ENCODE measurements around the gene SLC35B2.

Gene SLC35B2

GRCh38 chr6:44251576-44252524, 5.5 kb downstream of the SLC35B2 start:
- DNase-seq: no peak

GRCh38 chr6:44250718-44251123, 6.6 kb downstream of the SLC35B2 start:
- DNase-seq: no peak

DNA sequence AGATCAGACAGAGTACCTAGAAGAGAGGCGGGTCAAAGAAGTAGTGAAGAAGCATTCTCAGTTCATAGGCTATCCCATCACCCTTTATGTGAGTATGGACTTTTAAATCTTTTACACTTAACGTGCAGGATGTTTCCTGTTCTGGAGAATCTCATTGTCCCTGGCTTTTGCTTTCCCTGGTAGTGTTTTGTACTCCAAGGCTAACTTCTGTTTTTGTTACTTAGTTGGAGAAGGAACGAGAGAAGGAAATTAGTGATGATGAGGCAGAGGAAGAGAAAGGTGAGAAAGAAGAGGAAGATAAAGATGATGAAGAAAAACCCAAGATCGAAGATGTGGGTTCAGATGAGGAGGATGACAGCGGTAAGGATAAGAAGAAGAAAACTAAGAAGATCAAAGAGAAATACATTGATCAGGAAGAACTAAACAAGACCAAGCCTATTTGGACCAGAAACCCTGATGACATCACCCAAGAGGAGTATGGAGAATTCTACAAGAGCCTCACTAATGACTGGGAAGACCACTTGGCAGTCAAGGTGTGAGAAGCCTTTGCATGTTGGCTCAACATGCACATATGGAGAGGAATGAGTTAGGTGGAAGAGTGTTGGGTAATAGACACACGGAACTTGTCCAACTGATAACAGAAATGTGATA, 7.1 kb downstream of the SLC35B2 start:
- no peak for DNase-seq

- no peak for DNase-seq
These were observed 8.1 kb downstream of the SLC35B2 start for GRCh38 chr6:44249082-44249748.

GRCh38 chr6:44248579-44248978, 8.7 kb downstream of the SLC35B2 start:
- no peak for DNase-seq

- DNase-seq: peak; percentile 94
These were observed 9.7 kb downstream of the SLC35B2 start for GRCh38 chr6:44247338-44248302.

DNA sequence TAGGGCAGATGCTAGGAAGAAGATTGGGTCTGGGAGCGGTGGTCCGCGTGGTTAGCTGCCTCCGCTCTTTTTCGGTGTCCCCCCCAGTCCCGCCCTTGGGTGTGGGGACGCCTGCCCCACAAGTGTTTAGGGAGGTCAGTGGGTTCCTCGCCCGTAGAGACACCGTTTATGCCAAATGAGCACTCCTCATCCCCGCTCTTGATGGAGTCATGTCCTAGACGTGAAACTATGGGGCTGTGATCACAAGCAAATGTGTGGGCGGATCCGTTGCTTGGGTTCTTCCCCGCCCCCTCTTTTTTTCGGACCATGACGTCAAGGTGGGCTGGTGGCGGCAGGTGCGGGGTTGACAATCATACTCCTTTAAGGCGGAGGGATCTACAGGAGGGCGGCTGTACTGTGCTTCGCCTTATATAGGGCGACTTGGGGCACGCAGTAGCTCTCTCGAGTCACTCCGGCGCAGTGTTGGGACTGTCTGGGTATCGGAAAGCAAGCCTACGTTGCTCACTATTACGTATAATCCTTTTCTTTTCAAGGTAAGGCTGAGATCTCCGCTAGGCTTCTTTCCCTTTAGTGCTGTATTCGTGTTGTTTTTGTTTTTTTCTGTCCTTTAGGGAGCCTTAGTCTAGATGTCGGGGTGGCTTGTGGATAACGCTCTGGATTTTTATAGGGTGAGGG, 10.5 kb downstream of the SLC35B2 start, which contains the start of gene HSP90AB1:
TSS of gene HSP90AB1 (plus strand) at position 439 of the 675 bp plus-strand sequence. CDS start 1,529 bp downstream, outside the sequence.
- peak; percentile 95 for DNase-seq

DNA sequence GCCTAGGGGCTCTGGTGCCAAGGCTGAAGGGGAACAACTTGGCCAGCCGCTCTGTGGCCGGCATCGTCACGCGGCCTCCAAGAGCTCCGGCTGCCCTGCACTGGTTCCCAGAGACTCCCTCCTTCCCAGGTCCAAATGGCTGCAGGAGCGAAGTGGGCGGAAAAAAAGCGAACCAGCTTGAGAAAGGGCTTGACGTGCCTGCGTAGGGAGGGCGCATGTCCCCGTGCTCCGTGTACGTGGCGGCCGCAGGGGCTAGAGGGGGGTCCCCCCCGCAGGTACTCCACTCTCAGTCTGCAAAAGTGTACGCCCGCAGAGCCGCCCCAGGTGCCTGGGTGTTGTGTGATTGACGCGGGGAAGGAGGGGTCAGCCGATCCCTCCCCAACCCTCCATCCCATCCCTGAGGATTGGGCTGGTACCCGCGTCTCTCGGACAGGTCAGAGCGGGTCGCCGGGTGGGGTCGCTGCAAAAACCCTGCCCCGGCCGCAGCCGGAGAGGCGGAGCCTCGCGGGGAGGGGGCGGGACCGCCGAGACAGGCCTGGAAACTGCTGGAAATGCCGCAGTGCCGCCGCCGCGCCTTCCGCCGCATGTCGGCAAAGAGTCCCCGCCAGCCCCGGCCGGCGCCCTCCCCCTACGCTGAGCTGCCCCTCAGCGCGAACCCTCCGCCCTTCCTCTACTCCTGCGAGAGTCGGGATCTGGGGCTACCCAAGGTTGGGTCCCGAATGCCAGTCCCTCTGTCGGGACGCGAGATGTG, 11.2 kb downstream of the SLC35B2 start:
- DNase-seq: peak; percentile 84

DNA sequence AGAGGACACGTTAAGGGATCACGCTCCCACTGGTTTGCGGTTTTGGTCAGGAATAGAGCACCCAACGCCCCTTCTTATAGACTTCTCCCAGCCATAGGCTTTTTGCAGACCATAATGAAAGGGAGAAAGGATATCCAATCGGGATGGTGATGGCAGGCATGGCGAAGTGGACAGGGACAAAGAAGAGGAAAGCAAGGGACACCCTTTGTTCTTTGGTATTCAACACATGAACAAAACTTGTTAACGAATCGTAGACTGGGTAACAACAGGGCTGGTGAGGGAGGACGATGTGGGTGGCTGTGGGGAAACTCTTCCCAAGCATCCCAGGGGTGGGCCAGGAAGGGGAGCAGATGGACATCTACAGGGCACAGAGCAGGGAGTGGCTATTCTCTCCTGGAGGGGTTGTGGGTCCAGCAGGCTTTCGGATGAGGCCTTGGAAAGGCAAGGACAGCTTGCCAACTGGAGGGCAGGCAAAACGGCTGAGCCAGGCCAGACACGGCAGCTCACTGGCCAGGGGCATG, 11.9 kb downstream of the SLC35B2 start:
- DNase-seq: no peak

GRCh38 chr6:44243345-44243744, 14.0 kb downstream of the SLC35B2 start:
- DNase-seq: no peak

GRCh38 chr6:44238687-44239350, 18.5 kb downstream of the SLC35B2 start:
- DNase-seq: no peak

DNA sequence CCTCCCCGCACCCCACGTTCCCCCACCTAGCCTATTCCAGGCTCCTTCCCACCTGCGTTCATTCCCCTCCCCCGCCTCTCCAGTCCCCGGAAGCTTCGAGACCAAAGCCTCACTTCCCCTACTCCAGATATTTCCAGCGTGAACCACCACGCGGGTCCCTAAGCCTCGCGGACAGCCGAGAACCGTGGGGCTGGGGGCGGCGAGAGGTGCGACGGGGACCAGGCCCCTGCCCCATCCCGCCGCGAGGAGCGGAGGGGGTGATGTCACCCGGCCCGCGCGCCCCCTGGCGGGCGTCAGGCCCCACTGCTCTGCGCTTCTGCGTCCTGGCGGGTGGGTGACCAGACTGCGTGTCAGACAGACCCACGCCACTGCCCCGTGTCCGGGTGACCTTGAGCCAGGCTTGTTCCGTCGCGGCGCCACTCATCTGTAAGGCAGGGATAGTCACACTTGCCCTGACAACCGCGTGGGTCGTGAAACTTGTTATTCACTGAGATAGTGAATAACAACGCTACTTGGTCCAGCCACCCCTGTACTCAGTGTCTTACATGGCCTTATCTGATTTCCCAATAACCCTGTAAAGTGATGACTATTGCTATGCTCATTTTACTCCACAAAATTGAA, 19.4 kb downstream of the SLC35B2 start:
- DNase-seq: peak; percentile 81

- peak; percentile 71 for DNase-seq
These were observed 20.1 kb downstream of the SLC35B2 start for GRCh38 chr6:44237021-44237812.

DNA sequence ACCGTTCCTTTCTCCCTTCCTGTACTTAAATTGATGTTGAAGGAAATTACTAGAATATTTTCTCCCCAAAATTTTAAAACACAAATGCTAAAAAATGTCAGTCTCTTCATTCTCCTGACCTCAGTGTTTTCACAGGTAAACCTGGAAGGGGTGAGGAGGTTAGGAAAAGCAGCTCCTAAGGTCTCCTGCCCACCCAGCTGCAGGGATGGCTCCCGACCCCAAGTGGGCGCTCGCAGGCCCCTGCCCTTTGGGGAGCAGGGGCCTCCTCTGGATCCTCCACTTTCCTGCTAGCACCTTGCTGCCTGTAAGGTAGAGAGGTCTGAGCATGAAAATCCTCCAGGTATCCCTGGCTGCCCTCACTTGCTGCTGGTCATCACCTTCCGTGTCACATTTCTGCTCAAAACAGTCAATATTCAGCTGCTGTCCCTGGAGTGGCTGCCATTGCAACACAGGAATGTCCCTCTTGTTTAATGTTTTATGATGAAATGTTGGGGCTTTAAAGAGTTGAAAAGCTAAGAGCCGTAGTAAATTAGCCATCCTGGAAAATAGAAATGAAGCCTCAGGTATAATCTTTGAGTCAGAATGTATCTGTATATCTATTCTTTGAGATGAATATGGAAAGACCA, 21.3 kb downstream of the SLC35B2 start:
- DNase-seq: no peak

DNA sequence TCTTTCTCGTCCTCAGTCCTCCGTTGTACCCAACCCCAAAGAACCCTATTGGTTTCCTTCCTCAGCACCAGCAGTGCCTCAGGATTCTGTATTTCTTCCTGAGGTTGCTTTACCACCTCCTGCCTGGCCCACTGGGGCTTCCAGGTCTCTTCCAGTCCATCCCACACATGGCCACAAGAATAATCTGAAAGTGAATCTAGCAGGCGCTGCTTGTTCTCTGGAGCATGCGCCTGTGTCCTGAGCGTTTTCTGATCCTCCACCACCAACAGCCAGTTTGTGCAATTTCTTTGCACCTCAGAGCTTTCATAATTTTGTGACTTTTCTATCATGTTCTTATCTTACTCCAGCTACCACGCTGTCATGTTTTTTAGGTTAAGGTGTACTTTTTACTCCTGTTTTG, 22.1 kb downstream of the SLC35B2 start:
- no peak for DNase-seq

DNA sequence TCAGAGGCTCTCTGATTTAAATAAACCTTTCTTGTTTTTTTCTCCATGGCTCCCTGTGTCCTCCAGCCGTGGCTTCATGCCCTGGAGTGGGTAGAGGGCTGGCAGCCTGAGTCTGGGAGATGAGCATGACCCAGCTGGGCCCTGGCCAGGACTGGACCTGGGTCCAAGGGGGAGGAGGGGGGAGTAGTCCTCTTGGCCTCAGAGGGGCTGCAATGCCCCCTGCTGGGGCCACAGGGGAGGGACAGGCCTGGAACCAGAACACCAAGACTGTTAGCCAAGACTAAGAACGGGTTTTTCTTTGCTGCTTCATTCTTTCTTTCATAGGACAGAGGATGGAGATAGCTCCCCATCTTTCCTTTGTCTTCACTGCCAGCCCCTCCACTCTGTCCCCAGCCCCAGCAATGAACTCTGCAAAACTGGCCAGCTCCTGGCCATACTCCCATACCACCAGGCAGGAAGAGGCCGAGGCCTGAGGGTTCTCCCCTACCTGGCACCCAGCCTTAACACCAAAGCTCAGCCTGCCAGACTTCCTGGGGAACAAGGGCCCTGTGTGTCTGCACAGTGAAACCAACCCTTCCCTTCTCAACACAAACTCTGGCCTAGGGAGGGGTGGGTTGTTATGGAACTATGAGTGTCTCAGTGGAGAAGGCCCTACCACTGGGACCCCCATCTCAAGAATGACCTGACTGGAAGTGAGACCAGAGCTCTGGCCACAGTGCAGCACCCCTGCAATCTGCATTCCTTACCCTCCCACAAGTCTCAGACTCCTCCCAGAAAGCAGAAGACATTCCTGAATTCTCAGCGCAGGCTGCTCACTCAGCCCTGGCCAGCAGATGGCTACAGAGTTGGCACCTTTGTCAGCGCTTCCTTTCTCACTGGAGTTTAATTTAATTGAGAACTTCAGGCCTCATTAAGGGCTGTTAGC, 23.0 kb downstream of the SLC35B2 start:
- DNase-seq: no peak

GRCh38 chr6:44233567-44234100, 23.7 kb downstream of the SLC35B2 start:
- DNase-seq: no peak

All from activated CD8-positive, alpha-beta memory T cell treated with anti-CD3 and anti-CD28 coated beads, Interleukin-2, amount 50 U/mL, for 4 hours (primary cell).